HEK293T (cell line): Measurements from ENCODE around the gene MYLK2.

Experiments used
- CTCF ChIA-PET: fragments of 350-600 bp; formaldehyde crosslinking; extraction: SDS; loops from one replicate; lab custom pipeline; 2021; ENCODE audit warnings: antibody characterized with exemption, inconsistent platforms; lab: Yijun Ruan, JAX
- POLR2A ChIA-PET: fragments of 350-600 bp; formaldehyde crosslinking; extraction: SDS; loops from one replicate; lab custom pipeline; 2020; ENCODE audit warnings: antibody characterized with exemption, inconsistent platforms; lab: Yijun Ruan, JAX
- DNase-seq: peaks from one replicate; pipeline ENCODE4 v3.0.0; 2012; ENCODE audit warnings: mixed read lengths; ENCODE audit errors: extremely low spot score
- ARNT ChIP-seq: fragments of 450-650 bp; IDR thresholded peaks from 2 replicates; pipeline ENCODE4 v1.6.1; 2017; ENCODE audit warnings: mild to moderate bottlenecking
- BHLHE40 ChIP-seq: fragments of 450-650 bp; IDR thresholded peaks from 2 replicates; pipeline ENCODE4 v1.6.1; 2016; ENCODE audit warnings: mild to moderate bottlenecking, moderate library complexity, borderline replicate concordance
- CTBP1 ChIP-seq: fragments of 450-650 bp; IDR thresholded peaks from 2 replicates; pipeline ENCODE4 v1.6.1; 2016; ENCODE audit warnings: borderline replicate concordance
- ELF4 ChIP-seq: fragments of 450-650 bp; IDR thresholded peaks from 2 replicates; pipeline ENCODE4 v1.6.1; 2017; ENCODE audit warnings: antibody characterized with exemption
- FOXA1 ChIP-seq: fragments of 450-650 bp; IDR thresholded peaks from 2 replicates; pipeline ENCODE4 v1.6.1; 2016; ENCODE audit warnings: mild to moderate bottlenecking
- FOXK2 ChIP-seq: fragments of 450-650 bp; IDR thresholded peaks from 2 replicates; pipeline ENCODE4 v1.6.1; 2016; ENCODE audit warnings: mild to moderate bottlenecking
- FOXM1 ChIP-seq: fragments of 450-650 bp; IDR thresholded peaks from 2 replicates; pipeline ENCODE4 v1.6.1; 2017; ENCODE audit warnings: mild to moderate bottlenecking, borderline replicate concordance
- HDGF ChIP-seq: fragments of 450-650 bp; IDR thresholded peaks from 2 replicates; pipeline ENCODE4 v1.6.1; 2017; ENCODE audit warnings: antibody characterized with exemption, borderline replicate concordance
- L3MBTL2 ChIP-seq: fragments of 450-650 bp; conservative IDR thresholded peaks from 2 replicates; pipeline ENCODE4 v1.6.1; 2016; ENCODE audit warnings: mild to moderate bottlenecking
- LEF1 ChIP-seq: fragments of 450-650 bp; IDR thresholded peaks from 2 replicates; pipeline ENCODE4 v1.6.1; 2017; ENCODE audit warnings: mild to moderate bottlenecking, borderline replicate concordance
- NFRKB ChIP-seq: fragments of 450-650 bp; IDR thresholded peaks from 2 replicates; pipeline ENCODE4 v1.6.1; 2016; ENCODE audit warnings: mild to moderate bottlenecking, moderate library complexity
- PKNOX1 ChIP-seq: fragments of 450-650 bp; IDR thresholded peaks from 2 replicates; pipeline ENCODE4 v1.6.1; 2016
- SP1 ChIP-seq: fragments of 450-650 bp; IDR thresholded peaks from 2 replicates; pipeline ENCODE4 v1.6.1; 2017
- SUZ12 ChIP-seq: fragments of 450-650 bp; IDR thresholded peaks from 2 replicates; pipeline ENCODE4 v1.6.1; 2016; ENCODE audit warnings: mild to moderate bottlenecking
- TARDBP ChIP-seq: fragments of 450-650 bp; IDR thresholded peaks from 2 replicates; pipeline ENCODE4 v1.6.1; 2016
- ZNF384 ChIP-seq: fragments of 450-650 bp; IDR thresholded peaks from 2 replicates; pipeline ENCODE4 v1.6.1; 2016

MYLK2 gene

GRCh38 chr20:31816221-31816620, 2.9 kb upstream of the MYLK2 start:
- TF ChIP-seq PKNOX1 (no peak), CTBP1 (no peak), ARNT (no peak), ZNF384 (no peak), BHLHE40 (no peak), FOXM1 (no peak), FOXK2 (no peak), NFRKB (no peak), SUZ12 (no peak), ELF4 (no peak), TARDBP (no peak), LEF1 (no peak), HDGF (no peak), FOXA1 (no peak), SP1 (no peak), L3MBTL2 (no peak)
- ChIA-PET CTCF (interaction anchor here (1.7 kb wide), 1 partner anchor 31 kb away, joined by 4 read pairs; no protein-coding TSS in a partner anchor), POLR2A (no interaction called here)
- no peak for DNase-seq

GRCh38 chr20:31817461-31817860, 1.7 kb upstream of the MYLK2 start:
- POLR2A ChIA-PET = no interaction called here
- no peak for DNase-seq
- CTCF ChIA-PET = interaction anchor here (1.5 to 1.7 kb wide), 2 partner anchors 29 to 214 kb away, joined by 3 to 4 read pairs; no protein-coding TSS in a partner anchor
- TF ChIP-seq FOXA1 (no peak), PKNOX1 (no peak), ZNF384 (no peak), L3MBTL2 (no peak), NFRKB (no peak), SUZ12 (no peak), BHLHE40 (no peak), CTBP1 (no peak), LEF1 (no peak), TARDBP (no peak), SP1 (no peak), ARNT (no peak), FOXK2 (no peak), HDGF (no peak), FOXM1 (no peak), ELF4 (no peak)

GRCh38 chr20:31818376-31818908, 714 bp upstream of the MYLK2 start:
- POLR2A ChIA-PET = no interaction called here

GRCh38 chr20:31820228-31820627, 1.1 kb downstream of the MYLK2 start:
- ChIA-PET POLR2A (no interaction called here), CTCF (no interaction called here)
- TF ChIP-seq SP1 (no peak), TARDBP (no peak), ELF4 (no peak), L3MBTL2 (no peak), FOXM1 (no peak), FOXA1 (no peak), NFRKB (no peak), CTBP1 (no peak), BHLHE40 (no peak), PKNOX1 (no peak), LEF1 (no peak), ARNT (no peak), ZNF384 (no peak), FOXK2 (no peak), SUZ12 (no peak), HDGF (no peak)
- DNase-seq = no peak

More at GRCh38 chr20:31818376-31818908, 714 bp upstream of the MYLK2 start:
- TF ChIP-seq CTBP1 = no peak
- CTCF ChIA-PET = interaction anchor here (1.5 kb wide), 1 partner anchor 213 kb away, joined by 3 read pairs; no protein-coding TSS in a partner anchor
- DNase-seq = no peak

GRCh38 chr20:31821427-31821826, 2.3 kb downstream of the MYLK2 start:
- DNase-seq = no peak
- ChIA-PET CTCF (no interaction called here), POLR2A (no interaction called here)
- no peak for TF ChIP-seq SUZ12
- no peak for TF ChIP-seq ZNF384
- TF ChIP-seq FOXK2 = no peak
- TF ChIP-seq HDGF = no peak
- TF ChIP-seq FOXM1 = no peak
- no peak for TF ChIP-seq FOXA1

- DNase-seq = peak; percentile 90
- ChIA-PET POLR2A (no interaction called here), CTCF (interaction anchor here (0.6 to 1.5 kb wide), 14 partner anchors 11 to 956 kb away, joined by 3 to 7 read pairs (median 3); partner anchors contain the start of gene PDRG1)
- TF ChIP-seq L3MBTL2 (no peak), PKNOX1 (peak; percentile 72)
These were observed 3.5 kb downstream of the MYLK2 start for GRCh38 chr20:31822421-31823330.
